ENCODE results near the gene PPFIA1. TPM values are rescaled to one million over a fixed set of nuclear protein-coding genes. Genes with fewer than 3 reads are reported as not detected.
A peak's percentile ranks its signal among the peaks of the same experiment; 100 is the strongest.

Gene PPFIA1
- polyA plus RNA-seq, 2 of the 4 experiments (the other 2 are of a cell fraction), result 23.3 to 45.6 TPM

DNA sequence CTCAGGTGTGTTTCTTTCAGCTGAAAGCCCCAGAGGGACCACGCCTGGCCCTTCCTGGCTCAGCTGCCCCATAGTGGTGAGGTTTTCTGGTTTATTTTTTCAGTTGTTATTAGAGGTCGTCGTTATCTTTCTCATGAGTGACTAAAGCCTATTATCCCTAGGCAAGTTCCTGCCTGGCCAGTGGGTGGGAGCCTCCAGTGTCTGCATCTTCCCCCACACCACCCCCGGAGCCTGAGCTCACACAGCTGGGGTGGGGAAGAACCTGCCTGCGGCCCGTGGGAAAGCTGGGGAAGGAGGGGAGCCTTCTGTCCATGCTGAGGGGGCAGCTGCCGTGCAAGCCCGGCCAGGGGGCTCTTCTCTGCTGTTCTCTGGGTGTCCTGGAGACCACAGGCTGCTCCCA, 24.3 kb upstream of the PPFIA1 start:
- TF ChIP-seq BHLHE40 (IDR thresholded peaks at IDR 0.05; ENCODE audit: low read depth, low read length), result no peak
- TF ChIP-seq JUNB (IDR thresholded peaks at IDR 0.05), result no peak
- no peak for TF ChIP-seq KDM1A (IDR thresholded peaks at IDR 0.05; ENCODE audit: low read depth)
- no peak for TF ChIP-seq GATA3 (IDR thresholded peaks at IDR 0.05; ENCODE audit: borderline replicate concordance)
- TF ChIP-seq ESRRA (IDR thresholded peaks at IDR 0.05; ENCODE audit: borderline replicate concordance, low read length), result no peak
- no peak for TF ChIP-seq ZC3H11A (IDR thresholded peaks at IDR 0.05)
- TF ChIP-seq CBX2 (IDR thresholded peaks at IDR 0.05; ENCODE audit: borderline replicate concordance, low read depth), result no peak
- no peak for TF ChIP-seq NR3C1 (IDR thresholded peaks at IDR 0.05)
- TF ChIP-seq MYC (IDR thresholded peaks at IDR 0.05; ENCODE audit: borderline replicate concordance, low read length), result no peak
- no peak for TF ChIP-seq PHF8 (IDR thresholded peaks at IDR 0.05; ENCODE audit: borderline replicate concordance, low read depth)
- TF ChIP-seq TP53 (CRISPR knock-in tag; IDR thresholded peaks at IDR 0.05), result no peak
- TF ChIP-seq, protein P1, sequence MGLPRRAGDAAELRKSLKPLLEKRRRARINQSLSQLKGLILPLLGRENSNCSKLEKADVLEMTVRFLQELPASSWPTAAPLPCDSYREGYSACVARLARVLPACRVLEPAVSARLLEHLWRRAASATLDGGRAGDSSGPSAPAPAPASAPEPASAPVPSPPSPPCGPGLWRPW (IDR thresholded peaks at IDR 0.05), result no peak
- no peak for TF ChIP-seq HMGXB4 (CRISPR knock-in tag; IDR thresholded peaks at IDR 0.05; ENCODE audit: borderline replicate concordance)
- TF ChIP-seq MAZ (IDR thresholded peaks at IDR 0.05; ENCODE audit: borderline replicate concordance, low read depth, low read length), result no peak
- ATAC-seq, result no peak
- WGBS (ENCODE audit: missing lambda C conversion rate), result 79% methylated on average over 6 of the region's 8 CpGs
- DNase-seq (ENCODE audit: low read depth in 1 of 2, low spot score in 1 of 2), result no peak
- H3K9me3 ChIP-seq, result no peaks in the 10 kb centered on the region
- H3K27ac ChIP-seq, result peak overlapping the region in 1 of 2 experiments; percentile 71; a peak in 1 of 6 replicates
- FAIRE-seq, result no peak
- POLR2A ChIA-PET, result no interaction called here
- H3K4me2 ChIP-seq, result no peak overlapping the region
- no peak overlapping the region for H3K4me3 ChIP-seq
- CTCF ChIA-PET, result no interaction called here
- peaks cover 28% of the 10 kb centered on the region for H3K4me1 ChIP-seq

DNA sequence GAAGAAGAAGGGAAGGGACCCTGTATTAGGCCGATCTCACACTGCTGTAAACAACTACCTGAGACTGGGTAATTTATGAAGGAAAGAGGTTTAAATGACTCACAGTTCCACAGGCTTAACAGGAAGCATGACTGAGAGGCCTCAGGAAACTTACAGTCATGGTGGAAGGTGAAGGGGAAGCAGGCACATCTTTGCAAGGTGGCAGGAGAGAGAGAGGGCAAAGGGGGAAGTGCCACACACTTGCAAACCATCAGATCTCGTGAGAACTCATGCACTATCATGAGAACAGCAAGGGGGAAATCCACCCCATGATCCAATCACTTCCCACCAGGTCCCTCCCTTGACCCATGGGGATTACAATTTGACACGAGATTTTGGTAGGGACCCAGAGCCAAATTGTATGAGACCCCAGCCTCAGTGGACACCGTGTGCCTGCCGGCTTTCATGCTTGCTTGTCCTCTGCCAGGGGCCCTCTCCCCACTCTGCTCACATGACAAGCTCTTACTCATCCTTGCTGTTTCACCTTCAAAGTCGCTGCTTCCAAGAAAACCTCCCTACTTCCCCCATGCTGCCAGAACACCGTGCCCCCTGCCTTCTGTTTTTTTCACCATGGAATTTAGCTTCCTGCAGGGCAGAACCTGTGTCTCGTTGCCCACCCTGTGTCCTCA, 23.3 kb upstream of the PPFIA1 start:
- Histone ChIP-seq H3K4me1 (peaks cover 28% of the 10 kb centered on the region), H3K4me2 (peak overlapping the region; percentile 39), H3K4me3 (no peak overlapping the region), H3K27ac (peak overlapping the region in 1 of 2 experiments; percentile 50; a peak in 3 of 6 replicates), H3K9me3 (no peaks in the 10 kb centered on the region)
- TF ChIP-seq NR3C1 (IDR thresholded peaks at IDR 0.05), result no peak
- TF ChIP-seq TFCP2L1 (CRISPR knock-in tag; IDR thresholded peaks at IDR 0.05), result no peak
- TF ChIP-seq EHF (CRISPR knock-in tag; IDR thresholded peaks at IDR 0.05), result no peak
- TF ChIP-seq FOSL2 (IDR thresholded peaks at IDR 0.05), result no peak
- no peak for TF ChIP-seq FOSL2 (CRISPR knock-in tag; IDR thresholded peaks at IDR 0.05)
- no peak for TF ChIP-seq E2F6 (IDR thresholded peaks at IDR 0.05; ENCODE audit: borderline replicate concordance, low read depth)
- TF ChIP-seq RCOR1 (IDR thresholded peaks at IDR 0.05; ENCODE audit: low read depth, low read length), result no peak
- no peak for TF ChIP-seq HDAC2 (IDR thresholded peaks at IDR 0.05)
- no peak for TF ChIP-seq JUN (IDR thresholded peaks at IDR 0.05)
- TF ChIP-seq PHF8 (IDR thresholded peaks at IDR 0.05; ENCODE audit: borderline replicate concordance, low read depth), result no peak
- no peak for TF ChIP-seq RARB (CRISPR knock-in tag; IDR thresholded peaks at IDR 0.05)
- no peak for TF ChIP-seq CBX2 (IDR thresholded peaks at IDR 0.05; ENCODE audit: borderline replicate concordance, low read depth)
- no peak for TF ChIP-seq ZNF302 (CRISPR knock-in tag; IDR thresholded peaks at IDR 0.05)
- TF ChIP-seq ELK1 (IDR thresholded peaks at IDR 0.05; ENCODE audit: low read depth, low read length), result no peak
- TF ChIP-seq HMGXB4 (CRISPR knock-in tag; IDR thresholded peaks at IDR 0.05; ENCODE audit: borderline replicate concordance), result no peak
- TF ChIP-seq CBX8 (IDR thresholded peaks at IDR 0.05), result no peak
- no peak for TF ChIP-seq ATOH8 (CRISPR knock-in tag; IDR thresholded peaks at IDR 0.05; ENCODE audit: low read depth)
- TF ChIP-seq MAZ (IDR thresholded peaks at IDR 0.05; ENCODE audit: borderline replicate concordance, low read depth, low read length), result no peak
- TF ChIP-seq, protein P2, sequence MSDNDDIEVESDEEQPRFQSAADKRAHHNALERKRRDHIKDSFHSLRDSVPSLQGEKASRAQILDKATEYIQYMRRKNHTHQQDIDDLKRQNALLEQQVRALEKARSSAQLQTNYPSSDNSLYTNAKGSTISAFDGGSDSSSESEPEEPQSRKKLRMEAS (IDR thresholded peaks at IDR 0.05), result no peak
- ATAC-seq (no peak), FAIRE-seq (no peak), DNase-seq (ENCODE audit: low read depth in 1 of 2, low spot score in 1 of 2) (no peak)
- 53% methylated on average over 8 of the region's 8 CpGs for WGBS (ENCODE audit: missing lambda C conversion rate)
- CTCF ChIA-PET, result interaction anchor here (1.3 kb wide), 1 partner anchor 34 kb away, joined by 3 read pairs; no protein-coding TSS in a partner anchor
- POLR2A ChIA-PET, result no interaction called here
